ENCODE results near the gene VPS35L.
A peak's percentile ranks its signal among the peaks of the same experiment; 100 is the strongest.

The VPS35L gene

DNA sequence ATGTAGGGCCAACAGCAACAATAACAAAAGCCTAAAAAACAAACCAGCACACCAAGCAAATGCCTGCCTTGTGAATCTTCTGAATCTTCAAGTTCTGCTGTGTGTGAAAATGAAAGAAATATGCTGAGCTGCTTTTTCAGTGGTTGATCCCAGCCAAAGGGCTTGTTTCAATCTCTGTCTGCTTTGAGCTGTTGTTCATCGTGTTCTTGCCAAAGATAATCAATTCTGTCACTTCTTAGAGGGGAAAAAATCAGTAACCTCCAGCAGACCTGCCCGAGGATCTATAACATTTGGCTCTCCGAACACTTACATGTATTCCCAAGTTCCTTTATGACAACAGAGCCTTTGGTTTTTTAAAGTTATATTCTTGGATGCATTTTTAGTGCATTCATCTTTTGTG, 65.9 kb downstream of the VPS35L start:
- no peak overlapping the region for H3K56ac ChIP-seq (ENCODE audit: low read length)
- no peak overlapping the region for H3K4me2 ChIP-seq (ENCODE audit: low read length)
- no peaks in the 10 kb centered on the region for H3K79me1 ChIP-seq (ENCODE audit: low read length)
- H4K5ac ChIP-seq (ENCODE audit: low read length) = no peak overlapping the region
- no CpG with 5 or more reads among the region's 3 CpGs for WGBS (ENCODE audit: extremely low coverage, insufficient coverage, low lambda C conversion rate)
- no peaks in the 10 kb centered on the region for H3K27me3 ChIP-seq (ENCODE audit: insufficient read depth, low read length, poor library complexity)
- H2BK15ac ChIP-seq (replicated peaks; ENCODE audit: low read depth) = no peak overlapping the region
- no peak overlapping the region for H2AK5ac ChIP-seq (ENCODE audit: low read length)
- H3K4me3 ChIP-seq (ENCODE audit: low read length) = no peak overlapping the region
- no peak overlapping the region for H4K8ac ChIP-seq (ENCODE audit: low read depth, low read length)
- no peak overlapping the region for H3K27ac ChIP-seq (ENCODE audit: low read depth, low read length)
- H3K23ac ChIP-seq (ENCODE audit: low read length) = no peak overlapping the region
- no peak overlapping the region for H2BK5ac ChIP-seq (ENCODE audit: low read length)
- H3K9ac ChIP-seq (ENCODE audit: low read length) = no peak overlapping the region
- no peaks in the 10 kb centered on the region for H3K36me3 ChIP-seq (ENCODE audit: control insufficient read depth, insufficient read depth, low read length)
- no peak overlapping the region for H2BK120ac ChIP-seq (ENCODE audit: low read depth, low read length)
- H3K4me1 ChIP-seq (ENCODE audit: control insufficient read depth, low read depth, low read length) = no peaks in the 10 kb centered on the region
- DNase-seq = no peak
- H3K4ac ChIP-seq (ENCODE audit: low read depth, low read length) = no peak overlapping the region
- H3K79me2 ChIP-seq (ENCODE audit: control insufficient read depth, insufficient read depth, low read length) = no peaks in the 10 kb centered on the region
- H3K18ac ChIP-seq (ENCODE audit: low read length) = no peak overlapping the region

DNA sequence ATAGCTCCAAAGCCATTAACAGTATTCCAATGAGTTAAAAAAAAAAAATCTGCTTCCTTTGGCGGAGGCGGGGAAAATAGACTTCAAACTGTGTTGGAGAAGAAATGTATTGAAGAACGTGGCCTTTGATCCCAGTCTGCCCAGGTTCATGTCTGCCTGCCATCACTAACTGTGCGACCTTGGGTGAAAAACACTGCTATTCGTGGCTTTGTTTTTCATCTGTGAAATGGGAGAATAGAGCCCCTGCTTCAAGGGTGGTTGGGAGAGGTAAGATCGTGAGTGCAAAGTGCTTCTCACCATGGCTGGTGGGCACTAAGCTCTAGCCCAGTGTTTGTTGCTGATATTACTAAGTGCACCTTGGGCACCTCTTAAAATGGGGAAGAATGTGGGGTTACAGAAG, 69.5 kb downstream of the VPS35L start:
- no peak overlapping the region for H2BK15ac ChIP-seq (replicated peaks; ENCODE audit: low read depth)
- H3K79me2 ChIP-seq (ENCODE audit: control insufficient read depth, insufficient read depth, low read length) = no peaks in the 10 kb centered on the region
- no peak overlapping the region for H2BK120ac ChIP-seq (ENCODE audit: low read depth, low read length)
- H3K4me2 ChIP-seq (ENCODE audit: low read length) = no peak overlapping the region
- H3K9ac ChIP-seq (ENCODE audit: low read length) = no peak overlapping the region
- H3K23ac ChIP-seq (ENCODE audit: low read length) = no peak overlapping the region
- no peak overlapping the region for H3K4me3 ChIP-seq (ENCODE audit: low read length)
- no peak overlapping the region for H3K18ac ChIP-seq (ENCODE audit: low read length)
- DNase-seq = no peak
- H3K56ac ChIP-seq (ENCODE audit: low read length) = no peak overlapping the region
- no peaks in the 10 kb centered on the region for H3K79me1 ChIP-seq (ENCODE audit: low read length)
- no peak overlapping the region for H2BK5ac ChIP-seq (ENCODE audit: low read length)
- no peak overlapping the region for H2AK5ac ChIP-seq (ENCODE audit: low read length)
- no CpG with 5 or more reads among the region's 6 CpGs for WGBS (ENCODE audit: extremely low coverage, insufficient coverage, low lambda C conversion rate)
- H3K27me3 ChIP-seq (ENCODE audit: insufficient read depth, low read length, poor library complexity) = no peaks in the 10 kb centered on the region
- no peak overlapping the region for H4K8ac ChIP-seq (ENCODE audit: low read depth, low read length)
- peaks cover 3% of the 10 kb centered on the region for H3K36me3 ChIP-seq (ENCODE audit: control insufficient read depth, insufficient read depth, low read length)
- no peaks in the 10 kb centered on the region for H3K4me1 ChIP-seq (ENCODE audit: control insufficient read depth, low read depth, low read length)
- H4K5ac ChIP-seq (ENCODE audit: low read length) = no peak overlapping the region
- no peak overlapping the region for H3K27ac ChIP-seq (ENCODE audit: low read depth, low read length)
- H3K4ac ChIP-seq (ENCODE audit: low read depth, low read length) = no peak overlapping the region

DNA sequence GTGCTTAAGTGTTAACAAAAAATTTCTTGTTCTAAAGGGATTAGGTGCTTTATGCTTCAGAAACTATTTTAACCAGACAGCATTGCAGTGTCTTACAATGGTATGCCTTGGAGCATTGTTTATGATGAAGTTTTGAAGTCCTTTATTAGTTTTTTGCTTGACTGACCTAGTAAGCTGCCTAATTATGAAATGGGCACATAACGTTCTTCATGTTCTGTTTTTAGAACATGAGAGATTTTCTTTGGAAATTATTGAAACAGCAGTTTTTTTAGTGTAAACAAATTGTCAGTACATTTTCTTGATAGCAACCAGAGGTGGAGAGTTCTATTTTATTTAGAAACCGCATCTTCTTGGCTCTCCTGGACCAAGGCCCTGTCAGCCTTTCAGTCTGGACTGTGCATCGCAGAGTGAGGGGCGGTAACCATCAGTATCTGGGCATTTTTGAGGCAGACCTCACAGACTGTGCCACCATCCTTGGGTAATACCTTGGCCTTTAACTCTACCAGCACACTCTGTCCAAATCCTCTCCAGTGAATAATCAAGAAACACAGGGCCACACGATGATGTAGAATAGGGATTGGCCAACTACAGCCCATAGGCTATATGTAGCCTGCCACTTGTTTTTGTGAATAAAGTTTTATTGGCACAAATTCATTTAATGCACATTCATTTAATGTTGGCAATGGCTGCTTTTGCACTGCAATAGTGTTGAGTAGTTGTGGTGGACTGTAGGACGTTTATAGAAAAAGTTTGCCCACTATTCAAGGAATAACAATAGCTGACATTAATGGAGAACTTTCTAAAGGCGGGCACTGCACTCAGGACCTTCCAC, 81.1 kb downstream of the VPS35L start:
- no peak overlapping the region for H4K8ac ChIP-seq (ENCODE audit: low read depth, low read length)
- H3K27ac ChIP-seq (ENCODE audit: low read depth, low read length) = no peak overlapping the region
- H3K79me1 ChIP-seq (ENCODE audit: low read length) = no peaks in the 10 kb centered on the region
- no peak overlapping the region for H3K56ac ChIP-seq (ENCODE audit: low read length)
- no peaks in the 10 kb centered on the region for H3K4me1 ChIP-seq (ENCODE audit: control insufficient read depth, low read depth, low read length)
- no peaks in the 10 kb centered on the region for H3K79me2 ChIP-seq (ENCODE audit: control insufficient read depth, insufficient read depth, low read length)
- no peak overlapping the region for H2AK5ac ChIP-seq (ENCODE audit: low read length)
- DNase-seq = no peak
- H3K36me3 ChIP-seq (ENCODE audit: control insufficient read depth, insufficient read depth, low read length) = peaks cover 1% of the 10 kb centered on the region
- WGBS (ENCODE audit: extremely low coverage, insufficient coverage, low lambda C conversion rate) = no CpG with 5 or more reads among the region's 7 CpGs
- H2BK5ac ChIP-seq (ENCODE audit: low read length) = no peak overlapping the region
- no peak overlapping the region for H3K18ac ChIP-seq (ENCODE audit: low read length)
- no peak overlapping the region for H3K23ac ChIP-seq (ENCODE audit: low read length)
- H2BK120ac ChIP-seq (ENCODE audit: low read depth, low read length) = no peak overlapping the region
- no peak overlapping the region for H2BK15ac ChIP-seq (replicated peaks; ENCODE audit: low read depth)
- no peaks in the 10 kb centered on the region for H3K27me3 ChIP-seq (ENCODE audit: insufficient read depth, low read length, poor library complexity)
- no peak overlapping the region for H3K4ac ChIP-seq (ENCODE audit: low read depth, low read length)
- no peak overlapping the region for H4K5ac ChIP-seq (ENCODE audit: low read length)
- no peak overlapping the region for H3K4me2 ChIP-seq (ENCODE audit: low read length)
- H3K4me3 ChIP-seq (ENCODE audit: low read length) = no peak overlapping the region
- H3K9ac ChIP-seq (ENCODE audit: low read length) = no peak overlapping the region

DNA sequence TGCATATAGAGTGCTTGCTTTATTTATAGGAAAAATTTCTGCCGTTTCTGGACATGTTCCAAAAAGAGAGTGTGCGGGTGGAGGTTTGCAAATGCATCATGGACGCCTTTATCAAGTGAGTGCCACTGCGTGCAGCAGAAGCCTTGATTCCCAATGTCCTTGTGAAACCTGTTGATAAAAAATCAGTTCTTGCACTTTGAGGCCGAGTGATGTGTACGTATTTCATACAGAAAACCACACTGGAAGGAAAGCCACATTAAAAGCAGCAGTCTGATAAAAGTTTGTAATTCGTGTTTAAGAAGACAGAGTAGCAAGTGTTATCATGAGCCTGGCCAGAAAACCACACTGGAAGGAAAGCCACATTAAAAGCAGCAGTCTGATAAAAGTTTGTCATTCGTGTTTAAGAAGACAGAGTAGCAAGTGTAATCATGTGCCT, 84.5 kb downstream of the VPS35L start:
- Histone ChIP-seq H2BK5ac (ENCODE audit: low read length) (no peak overlapping the region), H4K8ac (ENCODE audit: low read depth, low read length) (no peak overlapping the region), H3K56ac (ENCODE audit: low read length) (no peak overlapping the region), H2BK15ac (replicated peaks; ENCODE audit: low read depth) (no peak overlapping the region), H3K9ac (ENCODE audit: low read length) (no peak overlapping the region), H3K79me2 (ENCODE audit: control insufficient read depth, insufficient read depth, low read length) (no peaks in the 10 kb centered on the region), H4K5ac (ENCODE audit: low read length) (no peak overlapping the region), H3K4ac (ENCODE audit: low read depth, low read length) (no peak overlapping the region), H3K4me3 (ENCODE audit: low read length) (no peak overlapping the region), H3K23ac (ENCODE audit: low read length) (no peak overlapping the region), H3K27ac (ENCODE audit: low read depth, low read length) (no peak overlapping the region), H2AK5ac (ENCODE audit: low read length) (no peak overlapping the region), H3K4me1 (ENCODE audit: control insufficient read depth, low read depth, low read length) (no peaks in the 10 kb centered on the region), H3K79me1 (ENCODE audit: low read length) (no peaks in the 10 kb centered on the region), H3K36me3 (ENCODE audit: control insufficient read depth, insufficient read depth, low read length) (peaks cover 1% of the 10 kb centered on the region), H3K18ac (ENCODE audit: low read length) (no peak overlapping the region), H3K4me2 (ENCODE audit: low read length) (no peak overlapping the region), H2BK120ac (ENCODE audit: low read depth, low read length) (no peak overlapping the region), H3K27me3 (ENCODE audit: insufficient read depth, low read length, poor library complexity) (no peaks in the 10 kb centered on the region)
- no CpG with 5 or more reads among the region's 8 CpGs for WGBS (ENCODE audit: extremely low coverage, insufficient coverage, low lambda C conversion rate)
- no peak for DNase-seq

DNA sequence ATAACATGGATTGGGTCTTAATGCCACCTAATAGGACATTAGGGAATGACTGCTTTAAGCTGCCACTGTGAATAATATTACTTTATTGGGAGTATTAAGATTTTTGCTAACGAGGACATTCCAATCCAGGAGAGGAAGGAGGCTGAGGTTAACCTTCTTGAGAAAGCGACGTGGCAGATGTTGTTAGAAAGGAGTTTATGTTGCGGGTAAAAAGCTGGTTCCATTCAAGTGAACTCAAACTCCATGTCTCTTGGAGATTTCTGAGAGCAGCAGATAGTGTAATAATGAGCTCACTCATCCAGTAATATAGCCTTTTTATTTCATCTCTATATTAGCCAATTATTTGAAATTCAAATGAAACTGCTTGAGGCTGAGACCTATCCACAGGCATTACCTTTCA, 87.0 kb downstream of the VPS35L start:
- Histone ChIP-seq H3K9ac (ENCODE audit: low read length) (no peak overlapping the region), H3K79me2 (ENCODE audit: control insufficient read depth, insufficient read depth, low read length) (no peaks in the 10 kb centered on the region), H3K36me3 (ENCODE audit: control insufficient read depth, insufficient read depth, low read length) (peaks cover 1% of the 10 kb centered on the region), H3K79me1 (ENCODE audit: low read length) (no peaks in the 10 kb centered on the region), H2BK120ac (ENCODE audit: low read depth, low read length) (no peak overlapping the region), H3K23ac (ENCODE audit: low read length) (no peak overlapping the region), H2AK5ac (ENCODE audit: low read length) (no peak overlapping the region), H3K18ac (ENCODE audit: low read length) (no peak overlapping the region), H3K4ac (ENCODE audit: low read depth, low read length) (no peak overlapping the region), H3K27me3 (ENCODE audit: insufficient read depth, low read length, poor library complexity) (no peaks in the 10 kb centered on the region), H4K5ac (ENCODE audit: low read length) (no peak overlapping the region), H3K4me1 (ENCODE audit: control insufficient read depth, low read depth, low read length) (no peaks in the 10 kb centered on the region), H4K8ac (ENCODE audit: low read depth, low read length) (no peak overlapping the region), H3K4me3 (ENCODE audit: low read length) (no peak overlapping the region), H3K27ac (ENCODE audit: low read depth, low read length) (no peak overlapping the region), H3K56ac (ENCODE audit: low read length) (no peak overlapping the region), H3K4me2 (ENCODE audit: low read length) (no peak overlapping the region), H2BK5ac (ENCODE audit: low read length) (no peak overlapping the region), H2BK15ac (replicated peaks; ENCODE audit: low read depth) (no peak overlapping the region)
- WGBS (ENCODE audit: extremely low coverage, insufficient coverage, low lambda C conversion rate) = no CpG with 5 or more reads among the region's 4 CpGs
- no peak for DNase-seq

DNA sequence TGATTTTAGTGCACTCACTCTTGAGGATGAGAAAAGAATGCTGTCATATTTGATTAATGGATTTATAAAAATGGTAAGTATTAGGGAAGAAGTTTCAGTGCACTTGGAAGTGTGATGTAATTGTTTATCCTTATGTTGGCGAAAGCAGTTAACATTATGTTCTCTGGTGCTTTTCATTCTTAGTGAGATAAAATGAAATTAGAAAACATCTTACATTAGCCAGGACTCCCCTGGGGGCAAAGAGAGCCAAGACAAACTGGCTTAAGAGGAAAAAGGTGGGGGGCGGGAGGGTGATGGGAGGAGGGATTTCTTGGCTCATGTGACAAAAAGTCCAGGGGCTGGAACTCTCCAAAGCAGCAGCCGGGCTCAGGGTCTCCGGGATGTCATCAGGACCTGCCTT, 89.4 kb downstream of the VPS35L start:
- Histone ChIP-seq H3K4me2 (ENCODE audit: low read length) (no peak overlapping the region), H3K23ac (ENCODE audit: low read length) (no peak overlapping the region), H3K36me3 (ENCODE audit: control insufficient read depth, insufficient read depth, low read length) (no peaks in the 10 kb centered on the region), H3K27me3 (ENCODE audit: insufficient read depth, low read length, poor library complexity) (no peaks in the 10 kb centered on the region), H3K4me3 (ENCODE audit: low read length) (no peak overlapping the region), H3K27ac (ENCODE audit: low read depth, low read length) (no peak overlapping the region), H3K79me1 (ENCODE audit: low read length) (no peaks in the 10 kb centered on the region), H3K9ac (ENCODE audit: low read length) (no peak overlapping the region), H3K4ac (ENCODE audit: low read depth, low read length) (no peak overlapping the region), H2BK5ac (ENCODE audit: low read length) (no peak overlapping the region), H2AK5ac (ENCODE audit: low read length) (no peak overlapping the region), H3K79me2 (ENCODE audit: control insufficient read depth, insufficient read depth, low read length) (no peaks in the 10 kb centered on the region), H4K5ac (ENCODE audit: low read length) (no peak overlapping the region), H2BK120ac (ENCODE audit: low read depth, low read length) (no peak overlapping the region), H3K56ac (ENCODE audit: low read length) (no peak overlapping the region), H4K8ac (ENCODE audit: low read depth, low read length) (no peak overlapping the region), H2BK15ac (replicated peaks; ENCODE audit: low read depth) (no peak overlapping the region), H3K4me1 (ENCODE audit: control insufficient read depth, low read depth, low read length) (no peaks in the 10 kb centered on the region), H3K18ac (ENCODE audit: low read length) (no peak overlapping the region)
- WGBS (ENCODE audit: extremely low coverage, insufficient coverage, low lambda C conversion rate) = 100% methylated on average over 1 of the region's 4 CpGs
- DNase-seq = peak; percentile 6

Data from mesendoderm (in vitro differentiated cells).